CD14-positive monocyte (primary cell): ENCODE data around the gene DENND4A. TPM values are rescaled to one million over a fixed set of nuclear protein-coding genes. Genes with fewer than 3 reads are reported as not detected.

ENCODE experiments used
- DNase-seq, 3 donors: peaks; one replicate each; pipeline ENCODE4 v3.0.0-alpha.2; 2011 to 2022
- H2AFZ ChIP-seq: 2 replicates; pipeline ENCODE4 v1.6.0; 2012; ENCODE audit warnings: mild to moderate bottlenecking, low read depth, low read length, inconsistent platforms; ENCODE audit not compliant: insufficient read depth, poor library complexity, severe bottlenecking
- H3K27ac ChIP-seq, 2 donors: 1 replicate in 1 of 2; 2 replicates in 1 of 2; pipeline ENCODE4 v1.5.1; 2012 to 2013; ENCODE audit warnings: low read length in 2 of 2, control low read depth in 1 of 2, inconsistent platforms in 1 of 2, low read depth in 1 of 2, mild to moderate bottlenecking in 1 of 2
- H3K27me3 ChIP-seq, 2 donors: one replicate each; pipeline versions ENCODE4 v1.6.0 to v1.6.1; 2011 to 2013; ENCODE audit warnings: low read length in 2 of 2; ENCODE audit not compliant: control insufficient read depth in 2 of 2, insufficient read depth in 2 of 2
- H3K36me3 ChIP-seq, 2 donors: replicated peaks in 1 of 2; 1 replicate in 1 of 2; 2 replicates in 1 of 2; pipeline versions ENCODE4 v1.5.1 to v1.6.1; 2012 to 2013; ENCODE audit warnings: low read length in 2 of 2, control low read depth in 1 of 2, inconsistent platforms in 1 of 2, mild to moderate bottlenecking in 1 of 2; ENCODE audit not compliant: insufficient read depth in 2 of 2, control insufficient read depth in 1 of 2
- H3K4me1 ChIP-seq, 2 donors: 1 replicate in 1 of 2; 2 replicates in 1 of 2; pipeline versions ENCODE4 v1.5.1 to v1.6.1; 2012 to 2013; ENCODE audit warnings: low read length in 2 of 2, control low read depth in 1 of 2, inconsistent platforms in 1 of 2, mild to moderate bottlenecking in 1 of 2, moderate library complexity in 1 of 2; ENCODE audit not compliant: insufficient read depth in 2 of 2, control insufficient read depth in 1 of 2
- H3K4me2 ChIP-seq: replicated peaks from 2 replicates; pipeline ENCODE3; 2012; ENCODE audit warnings: low read length, moderate library complexity, mild to moderate bottlenecking; ENCODE audit not compliant: poor library complexity, severe bottlenecking; ENCODE audit errors: extremely low read depth
- H3K4me3 ChIP-seq, 3 experiments: fragments of 200-600 bp in 1 of 3; sonication (generic) in 1 of 3; replicated peaks in 1 of 3; 1 replicate in 2 of 3; 2 replicates in 1 of 3; pipeline ENCODE4 v1.5.1; 2011 to 2013; ENCODE audit warnings: low read length in 3 of 3, mild to moderate bottlenecking in 3 of 3, control low read depth in 2 of 3, low read depth in 2 of 3, inconsistent platforms in 1 of 3, moderate library complexity in 1 of 3
- H3K79me2 ChIP-seq: 2 replicates; pipeline ENCODE4 v1.6.0; 2012; ENCODE audit warnings: mild to moderate bottlenecking, control low read depth, inconsistent platforms, low read length, moderate library complexity; ENCODE audit not compliant: insufficient read depth
- H3K9ac ChIP-seq: 2 replicates; pipeline ENCODE4 v1.6.0; 2017; ENCODE audit warnings: low read length, mild to moderate bottlenecking; ENCODE audit not compliant: insufficient read depth, poor library complexity, severe bottlenecking
- H3K9me3 ChIP-seq, 2 donors: replicated peaks in 1 of 2; 1 replicate in 1 of 2; 2 replicates in 1 of 2; pipeline versions ENCODE4 v1.5.1 to v1.6.1; 2012 to 2013; ENCODE audit warnings: low read length in 2 of 2, control low read depth in 1 of 2; ENCODE audit not compliant: control insufficient read depth in 1 of 2, insufficient read depth in 1 of 2
- H4K20me1 ChIP-seq: 2 replicates; pipeline ENCODE4 v1.6.0; 2012; ENCODE audit warnings: mild to moderate bottlenecking, low read length, control low read depth, moderate library complexity; ENCODE audit not compliant: insufficient read depth
- H3K27ac Mint-ChIP-seq, 7 donors: one replicate each; pipeline ENCODE4 v1.8.0; 2020; ENCODE audit warnings: mild to moderate bottlenecking in 7 of 7, mixed read lengths in 7 of 7, moderate library complexity in 6 of 7, inconsistent platforms in 2 of 7
- H3K27me3 Mint-ChIP-seq, 3 donors: one replicate each; pipeline ENCODE4 v1.8.0; 2021 to 2022; ENCODE audit warnings: low read depth in 3 of 3, mild to moderate bottlenecking in 3 of 3, mixed read lengths in 3 of 3, moderate library complexity in 3 of 3, inconsistent platforms in 1 of 3
- H3K36me3 Mint-ChIP-seq, 2 donors: one replicate each; pipeline ENCODE4 v1.8.0; 2020; ENCODE audit warnings: mixed read lengths in 2 of 2, inconsistent platforms in 1 of 2, mild to moderate bottlenecking in 1 of 2
- H3K4me1 Mint-ChIP-seq: one replicate; pipeline ENCODE4 v1.8.0; 2020; ENCODE audit warnings: mild to moderate bottlenecking, mixed read lengths
- H3K4me3 Mint-ChIP-seq, 2 donors: one replicate each; pipeline ENCODE4 v1.8.0; 2020; ENCODE audit warnings: mild to moderate bottlenecking in 2 of 2, mixed read lengths in 2 of 2, moderate library complexity in 1 of 2
- H3K9me3 Mint-ChIP-seq, 7 donors: one replicate each; pipeline ENCODE4 v1.8.0; 2020 to 2022; ENCODE audit warnings: mixed read lengths in 7 of 7, mild to moderate bottlenecking in 6 of 7, moderate library complexity in 6 of 7, inconsistent platforms in 2 of 7
- WGBS: methylation state at CpG from one replicate; pipeline ENCODE4 v1.1.5; 2013; ENCODE audit warnings: missing lambda C conversion rate; ENCODE audit not compliant: insufficient coverage; 5-methylcytosine and 5-hydroxymethylcytosine counted together
- intact Hi-C, 2 donors: fragments of 100-400 bp; cut with micrococcal nuclease; formaldehyde crosslinking; loops; one replicate each; pipeline versions ENCODE4 v1.15.0 to v1.15.1; 2023
- polyA plus RNA-seq, 3 donors: library from polyadenylated mRNA; depleted of rRNA in 1 of 3; unstranded in 2 of 3; stranded (reverse) in 1 of 3; fragments of 300-500 nt in 2 of 3; fragments of >200 nt in 1 of 3; fragmentation: Illumina TruSeq in 2 of 3; gene quantifications; 1 replicate in 2 of 3; 2 replicates in 1 of 3; pipeline ENCODE4 v1.2.3, GENCODE V29; 2012 to 2021
- TF ChIP-seq, protein P1 (sequence below): fragments of 200-600 bp; IDR thresholded peaks from one replicate; pipeline ENCODE4 v1.8.0; 2022; ENCODE audit warnings: antibody characterized with exemption, mild to moderate bottlenecking

The DENND4A gene
- polyA plus RNA-seq, 3 donors, result 4.6 to 11.0 (median 6.9) TPM

DNA sequence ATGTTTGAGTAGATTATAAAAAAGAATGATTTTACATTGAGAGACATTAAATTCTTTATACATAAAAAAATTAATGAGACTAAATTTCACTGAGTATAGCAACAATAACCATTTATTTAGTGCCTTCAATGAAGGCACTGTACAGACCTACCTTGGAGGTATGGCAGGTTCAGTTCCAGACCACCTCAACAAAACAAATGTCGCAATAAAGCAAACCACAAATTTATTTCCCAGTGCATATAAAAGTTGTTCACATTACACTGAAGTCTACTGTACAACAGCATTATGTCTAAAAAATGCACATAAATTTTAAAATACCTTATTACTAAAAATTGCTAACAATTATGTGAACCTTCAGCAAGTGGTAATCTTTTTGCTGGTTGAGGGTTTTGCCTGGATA lies 111.5 kb downstream of the DENND4A start:
- Mint-ChIP-seq H3K27me3 (no peaks in the 10 kb centered on the region), H3K4me3 (no peak overlapping the region), H3K36me3 (peaks cover 9 to 22% of the 10 kb centered on the region in 2 donors), H3K9me3 (no peaks in the 10 kb centered on the region), H3K4me1 (no peaks in the 10 kb centered on the region), H3K27ac (no peak overlapping the region)
- Histone ChIP-seq H3K9ac (no peak overlapping the region), H3K27ac (no peak overlapping the region), H3K4me2 (no peak overlapping the region), H4K20me1 (no peaks in the 10 kb centered on the region), H3K36me3 (peaks cover 8 to 17% of the 10 kb centered on the region in 2 donors), H3K27me3 (no peaks in the 10 kb centered on the region), H3K4me1 (no peaks in the 10 kb centered on the region), H3K9me3 (no peaks in the 10 kb centered on the region), H3K4me3 (no peak overlapping the region), H2AFZ (no peak overlapping the region), H3K79me2 (no peaks in the 10 kb centered on the region)
- TF ChIP-seq, protein P1, sequence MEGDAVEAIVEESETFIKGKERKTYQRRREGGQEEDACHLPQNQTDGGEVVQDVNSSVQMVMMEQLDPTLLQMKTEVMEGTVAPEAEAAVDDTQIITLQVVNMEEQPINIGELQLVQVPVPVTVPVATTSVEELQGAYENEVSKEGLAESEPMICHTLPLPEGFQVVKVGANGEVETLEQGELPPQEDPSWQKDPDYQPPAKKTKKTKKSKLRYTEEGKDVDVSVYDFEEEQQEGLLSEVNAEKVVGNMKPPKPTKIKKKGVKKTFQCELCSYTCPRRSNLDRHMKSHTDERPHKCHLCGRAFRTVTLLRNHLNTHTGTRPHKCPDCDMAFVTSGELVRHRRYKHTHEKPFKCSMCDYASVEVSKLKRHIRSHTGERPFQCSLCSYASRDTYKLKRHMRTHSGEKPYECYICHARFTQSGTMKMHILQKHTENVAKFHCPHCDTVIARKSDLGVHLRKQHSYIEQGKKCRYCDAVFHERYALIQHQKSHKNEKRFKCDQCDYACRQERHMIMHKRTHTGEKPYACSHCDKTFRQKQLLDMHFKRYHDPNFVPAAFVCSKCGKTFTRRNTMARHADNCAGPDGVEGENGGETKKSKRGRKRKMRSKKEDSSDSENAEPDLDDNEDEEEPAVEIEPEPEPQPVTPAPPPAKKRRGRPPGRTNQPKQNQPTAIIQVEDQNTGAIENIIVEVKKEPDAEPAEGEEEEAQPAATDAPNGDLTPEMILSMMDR, result no peak
- WGBS, result no CpG with 5 or more reads among the region's 1 CpG
- intact Hi-C loops, result no loop called here
- no peak for DNase-seq

DNA sequence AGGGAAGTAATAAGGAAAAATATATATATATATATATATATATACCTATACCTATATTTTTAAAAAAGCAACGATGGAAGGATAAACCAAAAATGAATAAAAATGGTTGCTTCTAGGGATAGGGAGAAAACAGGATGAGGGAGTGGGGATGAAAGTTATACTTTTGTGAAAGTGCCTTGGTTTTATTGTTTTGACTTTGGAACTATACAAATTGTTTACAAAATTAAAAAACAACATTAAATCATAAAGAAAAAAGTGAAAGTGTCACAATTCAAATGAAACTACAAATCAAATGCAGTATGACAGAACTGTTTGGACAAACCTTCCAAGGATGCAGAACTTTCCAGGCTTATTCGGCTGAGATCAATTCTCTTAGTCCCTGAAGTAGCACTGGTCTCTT lies 116.0 kb downstream of the DENND4A start:
- TF ChIP-seq, protein P1, result no peak
- no peaks in the 10 kb centered on the region for H3K9me3 Mint-ChIP-seq
- no peaks in the 10 kb centered on the region for H3K27me3 Mint-ChIP-seq
- no peaks in the 10 kb centered on the region for H3K79me2 ChIP-seq
- H3K4me3 Mint-ChIP-seq, result no peak overlapping the region
- peaks cover 35 to 52% of the 10 kb centered on the region in 2 donors for H3K36me3 Mint-ChIP-seq
- no peaks in the 10 kb centered on the region for H3K9me3 ChIP-seq
- no peak overlapping the region for H3K9ac ChIP-seq
- no peak overlapping the region for H3K27ac Mint-ChIP-seq
- no peaks in the 10 kb centered on the region for H4K20me1 ChIP-seq
- no peaks in the 10 kb centered on the region for H3K4me1 ChIP-seq
- H2AFZ ChIP-seq, result no peak overlapping the region
- H3K27ac ChIP-seq, result no peak overlapping the region
- no peak for DNase-seq
- no peak overlapping the region for H3K4me3 ChIP-seq
- peaks cover 42 to 61% of the 10 kb centered on the region in 2 donors for H3K36me3 ChIP-seq
- no peak overlapping the region for H3K4me2 ChIP-seq
- H3K4me1 Mint-ChIP-seq, result no peaks in the 10 kb centered on the region
- 100% methylated on average over 1 of the region's 2 CpGs for WGBS
- H3K27me3 ChIP-seq, result no peaks in the 10 kb centered on the region
- intact Hi-C loops, result no loop called here
